ENCODE data around the gene TBL1X. TPM values are rescaled to one million over a fixed set of nuclear protein-coding genes. Genes with fewer than 3 reads are reported as not detected.

The TBL1X gene
- total RNA-seq, 2 experiments from 2014 or later: 33.1 to 33.9 TPM

DNA sequence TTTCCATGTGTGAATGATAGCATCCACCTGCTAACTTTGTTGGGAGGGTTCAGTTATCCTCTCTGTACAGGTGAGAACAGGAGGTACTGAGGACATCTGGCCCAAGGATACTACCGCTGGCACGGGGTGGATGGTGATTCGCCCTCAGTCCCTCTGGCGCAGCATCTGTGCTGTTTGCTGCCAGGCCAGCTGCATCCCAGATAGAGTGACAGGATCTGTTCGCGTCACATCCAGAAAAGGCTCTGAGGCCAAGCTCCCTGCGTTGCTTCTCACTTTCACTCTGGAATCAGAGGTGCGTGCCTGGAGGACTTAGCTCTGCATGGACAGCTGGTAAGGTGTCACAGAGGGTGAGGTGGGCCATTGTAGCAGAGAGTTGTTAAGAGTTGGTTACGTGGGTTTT lies 95.4 kb downstream of the TBL1X start:
- Mint-ChIP-seq H3K27ac (no peak overlapping the region), H3K4me3 (no peak overlapping the region), H3K9me3 (no peaks in the 10 kb centered on the region), H3K27me3 (no peaks in the 10 kb centered on the region), H3K36me3 (peaks cover 32% of the 10 kb centered on the region), H3K4me1 (peaks cover 25% of the 10 kb centered on the region)
- no peak for DNase-seq

DNA sequence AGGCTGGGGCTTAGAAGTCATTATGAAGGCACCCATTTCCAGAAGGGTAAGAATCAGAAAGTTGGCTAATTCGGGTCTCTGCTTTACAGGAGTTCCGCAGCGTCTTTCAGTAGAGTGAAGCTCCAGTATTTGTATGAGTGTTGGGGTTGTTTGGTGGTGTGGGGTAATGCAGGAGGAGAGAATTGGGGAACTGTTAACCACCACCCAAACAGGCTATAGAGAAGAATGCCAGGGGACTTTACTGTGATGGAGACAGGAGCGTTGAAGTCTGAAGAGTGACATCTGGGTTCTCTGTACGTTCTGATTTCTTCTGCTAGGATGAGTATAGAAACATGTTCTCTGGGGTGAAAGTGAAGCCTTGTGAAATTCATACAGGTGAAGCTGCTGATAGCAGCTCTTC lies 96.3 kb downstream of the TBL1X start:
- DNase-seq: no peak
- H3K4me3 Mint-ChIP-seq: no peak overlapping the region
- no peaks in the 10 kb centered on the region for H3K9me3 Mint-ChIP-seq
- H3K27me3 Mint-ChIP-seq: no peaks in the 10 kb centered on the region
- H3K27ac Mint-ChIP-seq: no peak overlapping the region
- peaks cover 30% of the 10 kb centered on the region for H3K4me1 Mint-ChIP-seq
- H3K36me3 Mint-ChIP-seq: peaks cover 28% of the 10 kb centered on the region

DNA sequence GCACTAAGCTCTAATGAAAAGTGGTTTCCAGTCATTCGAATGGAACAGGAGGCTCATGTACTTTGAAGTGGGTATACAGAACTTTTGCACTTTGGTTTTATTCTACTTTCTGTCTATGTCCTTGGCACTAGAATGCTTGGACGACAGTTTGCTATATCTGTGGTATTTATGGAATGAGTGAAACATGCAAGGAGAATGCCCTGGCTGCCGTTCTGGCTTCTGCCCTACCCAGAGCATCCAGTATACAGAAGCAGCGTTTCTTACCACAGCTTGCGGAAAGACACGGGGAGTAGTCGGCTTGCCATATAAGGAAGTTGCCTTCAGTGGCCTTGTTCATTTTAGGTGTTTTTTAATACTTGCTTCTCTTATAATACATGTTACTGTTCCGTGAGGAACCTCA lies 98.0 kb downstream of the TBL1X start:
- H3K27me3 Mint-ChIP-seq: no peaks in the 10 kb centered on the region
- peaks cover 38% of the 10 kb centered on the region for H3K4me1 Mint-ChIP-seq
- peaks cover 21% of the 10 kb centered on the region for H3K36me3 Mint-ChIP-seq
- no peak overlapping the region for H3K27ac Mint-ChIP-seq
- H3K9me3 Mint-ChIP-seq: no peaks in the 10 kb centered on the region
- H3K4me3 Mint-ChIP-seq: no peak overlapping the region
- no peak for DNase-seq

DNA sequence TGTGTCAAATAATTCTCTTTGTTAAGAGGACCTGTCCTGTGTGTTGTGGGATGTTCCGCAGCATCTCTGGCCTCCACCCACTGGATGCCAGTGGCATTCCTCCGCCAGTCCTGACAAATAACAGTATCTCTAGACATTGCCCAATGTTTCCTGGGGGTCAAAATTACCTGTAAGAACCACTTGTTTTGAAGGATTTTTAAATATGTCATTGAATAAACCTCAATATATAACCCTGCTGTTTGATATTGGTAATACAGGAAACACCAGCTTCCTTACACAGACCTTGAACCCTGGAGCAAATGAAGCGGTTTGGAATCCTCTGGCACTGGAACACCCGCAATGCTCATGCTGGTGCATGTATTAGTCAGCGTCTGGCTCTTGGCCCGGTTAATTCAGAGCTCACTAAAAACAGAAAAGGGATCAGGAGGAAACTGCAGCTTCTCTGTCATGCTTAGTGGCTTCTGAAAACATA lies 101.3 kb downstream of the TBL1X start:
- H3K36me3 Mint-ChIP-seq: peaks cover 20% of the 10 kb centered on the region
- peak; percentile 6 for DNase-seq
- H3K27me3 Mint-ChIP-seq: no peaks in the 10 kb centered on the region
- no peak overlapping the region for H3K27ac Mint-ChIP-seq
- no peaks in the 10 kb centered on the region for H3K9me3 Mint-ChIP-seq
- H3K4me3 Mint-ChIP-seq: no peak overlapping the region
- H3K4me1 Mint-ChIP-seq: peaks cover 28% of the 10 kb centered on the region

DNA sequence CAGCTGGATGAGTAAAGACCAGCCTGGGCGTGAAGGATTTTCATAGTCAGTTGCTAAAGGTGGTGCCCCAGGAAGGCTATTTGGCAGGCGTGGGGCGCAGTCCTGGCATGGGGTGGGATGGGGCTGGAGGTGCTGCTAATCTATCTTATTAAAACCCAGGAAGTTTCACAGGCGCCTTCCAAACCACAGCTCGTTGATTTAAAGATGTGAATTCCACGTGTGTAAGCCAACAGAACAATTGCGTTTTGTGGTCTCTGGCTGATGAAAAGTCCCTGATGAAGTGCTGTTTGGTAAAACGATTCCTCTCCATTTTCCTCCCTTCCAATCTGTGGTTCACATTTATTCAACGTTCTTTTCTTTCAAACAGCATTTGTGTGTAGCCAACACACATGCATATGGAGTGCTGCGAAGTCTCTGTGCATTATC lies 105.0 kb downstream of the TBL1X start:
- no peak overlapping the region for H3K4me3 Mint-ChIP-seq
- no peaks in the 10 kb centered on the region for H3K27me3 Mint-ChIP-seq
- peaks cover 31% of the 10 kb centered on the region for H3K4me1 Mint-ChIP-seq
- no peak overlapping the region for H3K27ac Mint-ChIP-seq
- DNase-seq: no peak
- H3K9me3 Mint-ChIP-seq: no peaks in the 10 kb centered on the region
- H3K36me3 Mint-ChIP-seq: peaks cover 3% of the 10 kb centered on the region

DNA sequence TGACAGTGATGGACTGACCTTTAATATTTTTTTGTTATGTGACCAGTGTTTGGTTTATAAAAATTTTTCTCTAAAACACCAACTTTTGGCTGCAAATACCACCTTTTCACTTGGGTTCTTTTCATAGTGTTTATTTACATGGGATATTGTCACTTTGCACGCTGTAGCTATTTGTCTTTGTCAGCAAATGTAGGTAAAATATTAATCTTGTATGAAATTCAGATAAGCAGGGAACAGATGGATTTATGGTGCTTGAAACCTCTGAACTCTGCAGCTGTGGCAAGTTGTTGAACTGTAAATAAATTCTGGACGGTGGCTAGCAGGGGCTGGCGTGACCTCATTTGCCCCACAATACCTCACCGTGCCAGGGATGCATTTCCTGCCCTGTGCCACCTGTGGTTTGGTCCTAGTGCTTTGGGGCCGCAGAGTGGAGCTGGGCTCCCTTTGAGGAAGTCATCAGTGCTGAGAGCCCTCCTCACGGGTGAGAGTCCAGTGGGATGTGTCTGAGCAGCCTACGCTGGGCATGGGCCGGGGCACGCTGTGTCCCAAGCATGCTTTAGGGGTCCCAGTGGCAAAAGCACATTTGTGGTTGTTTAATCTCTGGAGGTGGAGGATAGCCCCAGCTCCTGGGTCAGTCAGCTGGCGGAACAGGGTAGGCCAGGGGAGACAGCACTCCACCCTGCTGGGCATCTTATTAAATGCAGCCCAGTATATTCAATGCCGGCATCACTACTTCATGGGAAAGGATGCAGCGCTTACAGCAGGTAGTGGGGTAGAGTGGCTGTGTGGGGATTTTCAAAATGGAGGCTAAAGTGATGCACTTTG lies 108.6 kb downstream of the TBL1X start:
- peaks cover 18% of the 10 kb centered on the region for H3K4me1 Mint-ChIP-seq
- H3K36me3 Mint-ChIP-seq: peaks cover 3% of the 10 kb centered on the region
- no peaks in the 10 kb centered on the region for H3K9me3 Mint-ChIP-seq
- H3K4me3 Mint-ChIP-seq: no peak overlapping the region
- H3K27ac Mint-ChIP-seq: no peak overlapping the region
- no peaks in the 10 kb centered on the region for H3K27me3 Mint-ChIP-seq
- no peak for DNase-seq

DNA sequence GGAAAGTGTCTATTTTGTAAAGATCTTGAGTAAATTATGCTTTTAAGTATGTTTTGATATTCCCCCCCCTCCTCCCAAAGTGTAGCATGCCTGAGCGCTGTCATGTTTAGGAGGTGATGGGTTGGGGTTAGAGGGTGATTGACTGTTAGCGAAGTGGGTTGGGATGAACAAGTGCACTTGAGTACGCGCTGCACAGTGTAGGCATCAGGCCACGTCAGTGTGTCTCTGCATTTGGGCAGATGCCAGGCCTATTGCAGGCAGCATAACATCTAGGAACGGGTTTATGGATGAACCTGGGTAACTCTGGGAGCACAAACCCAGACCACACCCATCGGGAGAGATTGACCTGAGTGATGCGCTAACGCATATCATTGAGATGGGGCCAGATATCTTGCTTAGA lies 111.2 kb downstream of the TBL1X start:
- Mint-ChIP-seq H3K36me3 (peaks cover 3% of the 10 kb centered on the region), H3K27ac (no peak overlapping the region), H3K4me3 (no peak overlapping the region), H3K9me3 (no peaks in the 10 kb centered on the region), H3K4me1 (peaks cover 23% of the 10 kb centered on the region), H3K27me3 (no peaks in the 10 kb centered on the region)
- no peak for DNase-seq

DNA sequence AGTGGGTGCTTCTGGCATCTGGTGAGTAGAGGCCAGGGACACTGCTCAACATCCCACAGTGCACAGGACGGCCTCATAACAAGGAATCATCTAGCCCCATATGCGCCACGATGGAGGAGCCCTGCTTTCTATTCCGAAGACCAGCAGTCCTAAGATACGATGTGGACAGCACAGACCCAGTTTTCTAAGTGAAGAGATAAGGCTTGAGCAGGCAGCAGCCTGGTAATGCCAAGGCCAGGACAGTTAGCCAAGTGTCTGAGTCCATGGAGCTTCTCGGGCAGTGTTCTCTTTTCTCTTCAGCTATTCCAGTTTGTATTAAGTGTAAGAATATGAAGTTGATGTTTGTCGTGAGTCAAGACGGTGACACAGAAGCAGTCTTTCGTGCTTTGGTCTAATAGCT lies 112.7 kb downstream of the TBL1X start:
- Mint-ChIP-seq H3K27ac (no peak overlapping the region), H3K4me1 (peaks cover 19% of the 10 kb centered on the region), H3K9me3 (no peaks in the 10 kb centered on the region), H3K36me3 (peaks cover 3% of the 10 kb centered on the region), H3K4me3 (no peak overlapping the region), H3K27me3 (no peaks in the 10 kb centered on the region)
- no peak for DNase-seq

DNA sequence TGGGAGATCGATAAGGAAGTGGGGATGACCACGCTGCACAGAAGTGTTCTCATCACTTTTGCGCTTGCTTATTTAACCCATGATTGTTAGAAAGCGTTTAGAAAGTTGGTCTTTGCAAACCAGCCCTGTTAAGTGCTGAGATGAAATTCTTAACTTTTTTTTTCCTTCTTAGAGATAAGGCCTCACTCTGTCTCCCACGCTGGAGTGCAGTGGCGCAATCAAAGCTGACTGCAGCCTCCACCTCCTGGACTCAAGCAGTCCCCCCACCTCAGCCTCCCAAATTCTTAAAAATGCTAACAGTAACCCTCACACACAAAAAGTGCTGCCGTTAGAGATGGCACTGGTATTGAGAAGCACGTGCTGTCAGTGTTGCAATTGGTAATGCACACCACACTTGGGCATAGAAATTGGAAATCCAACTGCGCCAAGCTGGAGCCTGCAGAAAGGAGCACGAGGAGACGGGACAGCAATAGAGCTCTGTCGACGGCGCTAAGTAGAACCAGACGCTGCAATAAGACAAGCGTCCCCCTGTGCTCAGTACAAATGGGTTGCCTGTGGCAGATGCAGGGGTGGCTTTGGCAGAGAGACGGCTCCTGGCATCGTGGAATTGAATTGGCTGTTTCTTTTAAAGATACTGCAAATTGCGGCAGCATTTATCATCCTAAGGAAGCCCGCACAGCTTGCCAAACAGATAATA lies 113.4 kb downstream of the TBL1X start:
- Mint-ChIP-seq H3K27me3 (no peaks in the 10 kb centered on the region), H3K36me3 (peaks cover 3% of the 10 kb centered on the region), H3K4me3 (no peak overlapping the region), H3K9me3 (no peaks in the 10 kb centered on the region), H3K4me1 (peaks cover 15% of the 10 kb centered on the region), H3K27ac (no peak overlapping the region)
- DNase-seq: no peak

DNA sequence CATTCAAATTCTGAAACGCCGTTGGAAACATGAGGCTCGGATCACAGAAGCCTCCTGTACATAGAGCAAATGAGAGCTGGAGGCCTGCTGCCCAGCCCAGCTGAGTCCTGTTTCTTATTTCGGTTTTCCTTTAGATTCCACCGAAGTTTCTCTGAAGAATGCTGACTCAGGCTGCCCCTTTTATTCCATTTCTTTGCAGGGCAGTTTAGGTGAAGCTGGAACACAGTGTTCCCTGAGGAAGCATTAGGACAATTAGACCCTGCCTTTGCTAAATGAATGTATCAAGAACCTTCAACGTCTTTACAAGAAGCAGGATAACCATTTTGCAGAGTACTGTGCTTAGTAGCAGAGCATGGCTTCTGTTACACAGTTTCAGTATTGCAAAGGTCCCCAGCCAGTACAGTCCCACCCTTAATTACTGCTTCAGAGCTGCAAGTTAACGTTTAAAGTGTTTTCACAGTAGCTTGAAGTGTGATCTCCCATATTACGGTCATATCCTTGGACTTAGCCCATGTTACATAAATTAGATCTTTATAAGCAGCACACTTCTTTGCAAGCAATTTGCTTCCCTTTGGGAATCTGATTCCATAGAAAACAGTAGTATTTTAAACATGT lies 117.0 kb downstream of the TBL1X start:
- peaks cover 4% of the 10 kb centered on the region for H3K36me3 Mint-ChIP-seq
- no peak for DNase-seq
- H3K9me3 Mint-ChIP-seq: no peaks in the 10 kb centered on the region
- H3K27ac Mint-ChIP-seq: no peak overlapping the region
- H3K4me3 Mint-ChIP-seq: no peak overlapping the region
- H3K4me1 Mint-ChIP-seq: peaks cover 29% of the 10 kb centered on the region
- no peaks in the 10 kb centered on the region for H3K27me3 Mint-ChIP-seq

DNA sequence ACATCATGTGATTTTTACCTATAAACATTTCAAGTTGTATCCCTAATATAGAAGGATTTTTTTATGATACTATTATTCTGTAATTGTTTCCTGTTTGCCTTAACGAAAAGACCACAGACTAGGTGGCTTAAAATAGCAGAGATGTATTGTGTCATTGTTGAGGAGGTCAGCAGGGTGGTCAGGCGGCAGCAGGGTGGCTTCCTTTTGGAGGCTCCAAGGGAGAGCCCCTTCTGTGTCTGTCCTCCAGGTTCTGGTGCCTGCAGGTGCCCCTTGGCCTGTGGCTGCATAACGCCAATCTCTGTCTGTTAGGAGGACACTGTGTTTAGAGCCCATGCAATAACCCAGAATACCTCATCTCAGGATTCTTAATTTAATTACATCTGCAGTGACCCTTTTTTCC lies 118.1 kb downstream of the TBL1X start:
- H3K9me3 Mint-ChIP-seq: no peaks in the 10 kb centered on the region
- H3K27ac Mint-ChIP-seq: no peak overlapping the region
- H3K36me3 Mint-ChIP-seq: peaks cover 4% of the 10 kb centered on the region
- DNase-seq: no peak
- no peak overlapping the region for H3K4me3 Mint-ChIP-seq
- no peaks in the 10 kb centered on the region for H3K27me3 Mint-ChIP-seq
- H3K4me1 Mint-ChIP-seq: peaks cover 29% of the 10 kb centered on the region

DNA sequence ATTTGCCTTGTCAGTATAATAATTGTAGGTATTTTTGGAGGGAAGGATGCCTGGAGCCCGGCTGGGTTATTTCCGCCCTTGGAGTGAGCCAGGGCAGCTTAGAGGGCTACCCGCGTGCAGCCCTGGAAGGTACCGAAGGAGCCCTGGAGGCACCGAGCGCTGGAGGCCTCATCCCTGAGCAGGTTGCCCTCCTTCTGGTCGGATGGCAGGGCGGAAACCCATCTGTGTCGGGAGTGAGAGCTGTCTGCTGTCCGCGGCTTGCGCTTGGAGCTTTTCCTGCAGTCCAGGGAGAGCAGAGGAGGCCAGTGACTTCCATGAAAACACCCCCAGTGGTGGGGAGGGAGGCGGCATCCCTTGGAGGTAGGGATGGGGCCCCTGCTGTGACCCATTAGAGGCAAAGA lies 122.1 kb downstream of the TBL1X start:
- peaks cover 21% of the 10 kb centered on the region for H3K4me1 Mint-ChIP-seq
- DNase-seq: no peak
- H3K4me3 Mint-ChIP-seq: no peak overlapping the region
- peaks cover 14% of the 10 kb centered on the region for H3K36me3 Mint-ChIP-seq
- no peaks in the 10 kb centered on the region for H3K9me3 Mint-ChIP-seq
- H3K27me3 Mint-ChIP-seq: no peaks in the 10 kb centered on the region
- no peak overlapping the region for H3K27ac Mint-ChIP-seq

DNA sequence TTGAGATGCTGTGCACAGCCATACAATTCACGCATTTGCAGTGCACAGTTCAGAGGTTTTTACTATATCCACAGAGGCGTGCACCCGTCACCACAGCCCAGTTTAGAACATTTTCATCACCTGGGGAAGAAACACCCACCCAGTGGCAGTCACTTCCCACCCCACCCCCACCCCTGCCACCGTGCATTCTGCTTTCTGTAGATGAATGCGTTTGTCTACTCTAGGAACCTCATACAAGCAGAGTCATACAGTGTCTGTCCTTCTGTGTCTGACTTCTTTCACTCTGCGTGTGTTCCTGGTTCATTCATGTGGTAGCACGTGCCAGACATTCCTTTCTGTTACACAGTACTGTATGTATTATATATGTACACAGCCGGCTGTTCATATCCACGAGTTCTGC lies 122.8 kb downstream of the TBL1X start:
- no peak overlapping the region for H3K4me3 Mint-ChIP-seq
- no peaks in the 10 kb centered on the region for H3K27me3 Mint-ChIP-seq
- H3K4me1 Mint-ChIP-seq: peaks cover 21% of the 10 kb centered on the region
- no peak for DNase-seq
- no peaks in the 10 kb centered on the region for H3K9me3 Mint-ChIP-seq
- peaks cover 21% of the 10 kb centered on the region for H3K36me3 Mint-ChIP-seq
- H3K27ac Mint-ChIP-seq: no peak overlapping the region

DNA sequence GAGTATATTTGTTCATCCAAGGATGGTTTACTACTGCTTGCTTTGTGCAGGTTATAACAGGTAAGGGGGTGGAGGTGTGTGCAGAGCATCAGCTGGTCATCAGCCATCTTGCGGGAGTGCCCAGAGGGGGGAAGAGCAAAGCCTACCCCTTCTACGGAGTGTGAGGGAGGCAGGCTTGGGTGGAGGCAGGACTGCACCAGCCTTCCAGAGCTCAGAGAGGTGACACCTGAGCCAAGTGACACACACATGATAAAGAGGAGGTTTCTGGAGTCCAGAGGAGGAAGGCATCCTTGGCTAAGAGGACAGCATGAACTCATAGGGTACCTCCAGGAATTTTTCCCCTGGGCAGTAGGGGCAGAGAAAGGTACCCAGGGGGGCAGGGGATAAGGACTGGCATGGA lies 126.6 kb downstream of the TBL1X start:
- H3K9me3 Mint-ChIP-seq: no peaks in the 10 kb centered on the region
- no peaks in the 10 kb centered on the region for H3K27me3 Mint-ChIP-seq
- no peak overlapping the region for H3K4me3 Mint-ChIP-seq
- peaks cover 19% of the 10 kb centered on the region for H3K36me3 Mint-ChIP-seq
- H3K4me1 Mint-ChIP-seq: peaks cover 5% of the 10 kb centered on the region
- H3K27ac Mint-ChIP-seq: no peak overlapping the region
- no peak for DNase-seq

DNA sequence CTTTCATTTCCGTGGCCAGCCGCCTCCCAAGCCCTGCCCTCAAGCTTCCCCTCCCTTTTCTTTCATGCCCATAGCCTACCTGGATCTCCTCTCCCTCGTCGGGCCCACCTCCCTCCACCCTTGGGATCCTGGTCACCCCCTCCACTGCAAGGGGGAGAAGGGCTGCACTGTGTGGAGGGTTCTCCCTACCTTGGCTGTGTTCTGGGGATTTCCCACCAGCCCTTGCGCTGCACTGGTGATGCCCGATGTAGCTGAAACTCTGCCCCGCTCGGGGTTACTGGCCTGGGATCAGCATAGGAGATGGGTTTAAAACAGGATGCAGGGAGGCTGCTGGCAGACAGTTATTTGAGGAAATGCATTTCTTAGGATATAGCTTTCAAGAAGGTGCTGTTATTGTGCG lies 128.9 kb downstream of the TBL1X start:
- H3K4me3 Mint-ChIP-seq: no peak overlapping the region
- H3K36me3 Mint-ChIP-seq: peaks cover 19% of the 10 kb centered on the region
- DNase-seq: no peak
- no peaks in the 10 kb centered on the region for H3K4me1 Mint-ChIP-seq
- H3K27ac Mint-ChIP-seq: no peak overlapping the region
- H3K9me3 Mint-ChIP-seq: no peaks in the 10 kb centered on the region
- no peaks in the 10 kb centered on the region for H3K27me3 Mint-ChIP-seq
